HEK293 (cell line): ENCODE measurements around the gene NELFB.

ENCODE experiments used
- CTCF ChIA-PET: fragments of 350-600 bp; formaldehyde crosslinking; extraction: SDS; loops from one replicate; lab custom pipeline; 2021; ENCODE audit warnings: antibody characterized with exemption; lab: Yijun Ruan, JAX
- POLR2A ChIA-PET: fragments of 300-600 bp; formaldehyde crosslinking; extraction: SDS; loops from one replicate; lab custom pipeline; 2020; ENCODE audit warnings: antibody characterized with exemption, inconsistent platforms; lab: Yijun Ruan, JAX
- H3K27ac ChIP-seq: fragments of 200-500 bp; sonication (Bioruptor generic); 2 replicates; pipeline ENCODE4 v1.5.1; 2014; ENCODE audit warnings: low read depth, low read length, control low read depth, inconsistent platforms; ENCODE audit errors: extremely low read depth
- H3K36me3 ChIP-seq, 2 experiments: fragments of 200-500 bp in 1 of 2; sonication (Bioruptor generic) in 1 of 2; 1 replicate in 1 of 2; 2 replicates in 1 of 2; pipeline ENCODE4 v1.5.1; 2014 to 2017; ENCODE audit warnings: inconsistent platforms in 2 of 2, low read length in 2 of 2; ENCODE audit not compliant: control insufficient read depth in 2 of 2, insufficient read depth in 1 of 2
- H3K4me1 ChIP-seq: fragments of 200-500 bp; sonication (Bioruptor generic); 2 replicates; pipeline ENCODE4 v1.5.1; 2014; ENCODE audit warnings: mild to moderate bottlenecking, low read length, inconsistent platforms; ENCODE audit not compliant: control insufficient read depth, insufficient read depth
- H3K4me3 ChIP-seq: 2 replicates; pipeline ENCODE4 v1.5.1; 2011; ENCODE audit warnings: low read depth, mild to moderate bottlenecking, control low read depth, low read length, moderate library complexity
- H3K9me3 ChIP-seq: fragments of 200-500 bp; sonication (Bioruptor generic); 2 replicates; pipeline ENCODE4 v1.5.1; 2014; ENCODE audit warnings: low read depth, low read length, inconsistent platforms; ENCODE audit not compliant: control insufficient read depth, insufficient read depth
- BCL11A ChIP-seq: fragments of 450-650 bp; formaldehyde crosslinking; IDR thresholded peaks from 2 replicates; pipeline ENCODE4 v1.5.1; 2016; ENCODE audit warnings: low read depth, missing biosample characterization, missing genetic modification characterization
- BCL11B ChIP-seq: fragments of 450-650 bp; formaldehyde crosslinking; IDR thresholded peaks from 2 replicates; pipeline ENCODE4 v1.5.1; 2016; ENCODE audit warnings: low read depth, missing biosample characterization, missing genetic modification characterization
- GLIS2 ChIP-seq: fragments of 450-650 bp; formaldehyde crosslinking; IDR thresholded peaks from 2 replicates; pipeline ENCODE4 v1.5.1; 2016; ENCODE audit warnings: missing biosample characterization, missing genetic modification characterization
- SETDB1 ChIP-seq: IDR thresholded peaks from one replicate; pipeline ENCODE4 v1.6.1; 2017; ENCODE audit warnings: mild to moderate bottlenecking, low read length, moderate library complexity, mixed read lengths; ENCODE audit not compliant: insufficient read length
- ZIC2 ChIP-seq: fragments of 450-650 bp; formaldehyde crosslinking; IDR thresholded peaks from 2 replicates; pipeline ENCODE4 v1.5.1; 2016; ENCODE audit warnings: missing biosample characterization, missing genetic modification characterization
- ZNF157 ChIP-seq: fragments of 450-650 bp; formaldehyde crosslinking; IDR thresholded peaks from 2 replicates; pipeline ENCODE4 v1.5.1; 2016; ENCODE audit warnings: missing biosample characterization, missing genetic modification characterization
- ZNF48 ChIP-seq: fragments of 450-650 bp; formaldehyde crosslinking; IDR thresholded peaks from 2 replicates; pipeline ENCODE4 v1.5.1; 2016; ENCODE audit warnings: missing biosample characterization, missing genetic modification characterization
- ZNF548 ChIP-seq: fragments of 450-650 bp; formaldehyde crosslinking; IDR thresholded peaks from 2 replicates; pipeline ENCODE4 v1.5.1; 2016; ENCODE audit warnings: missing biosample characterization, missing genetic modification characterization
- ZNF645 ChIP-seq: fragments of 450-650 bp; formaldehyde crosslinking; IDR thresholded peaks from 2 replicates; pipeline ENCODE4; 2016; ENCODE audit warnings: missing biosample characterization, missing genetic modification characterization
- ZNF776 ChIP-seq: fragments of 450-650 bp; formaldehyde crosslinking; IDR thresholded peaks from 2 replicates; pipeline ENCODE4 v1.5.0; 2017; ENCODE audit warnings: missing biosample characterization, missing genetic modification characterization, borderline replicate concordance
- TF ChIP-seq, protein P1 (sequence below): fragments of 450-650 bp; formaldehyde crosslinking; IDR thresholded peaks from 2 replicates; pipeline ENCODE4 v1.5.1; 2016; ENCODE audit warnings: missing biosample characterization, missing genetic modification characterization

The NELFB gene

DNA sequence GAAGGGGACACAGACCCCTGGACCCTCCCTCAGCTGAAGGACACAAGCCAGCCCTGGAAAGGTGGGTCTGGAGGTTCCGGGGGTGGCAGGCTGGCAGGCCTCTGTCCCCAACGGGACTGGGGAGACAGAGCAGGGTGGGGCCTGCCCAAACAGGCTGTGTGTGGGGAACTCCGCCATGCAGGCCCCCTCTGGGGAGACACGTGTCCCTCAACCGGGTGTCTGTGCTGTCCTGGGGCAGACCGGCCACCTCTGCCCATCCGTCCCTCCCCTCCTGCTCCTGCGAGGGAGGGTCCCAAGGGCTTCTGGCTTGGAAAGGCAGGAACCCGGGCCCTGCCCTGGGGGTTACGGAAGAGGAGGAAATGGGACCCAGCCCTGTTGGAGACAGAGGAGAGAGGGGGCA lies 23.0 kb upstream of the NELFB start:
- Histone ChIP-seq H3K27ac (no peak overlapping the region), H3K36me3 (no peaks in the 10 kb centered on the region), H3K4me1 (no peaks in the 10 kb centered on the region; the same call in 1 of the 2 replicates), H3K9me3 (no peaks in the 10 kb centered on the region), H3K4me3 (no peak overlapping the region)
- POLR2A ChIA-PET, result interaction anchor here (0.6 kb wide), 2 partner anchors 13 to 107 kb away, joined by 3 to 6 read pairs; no protein-coding TSS in a partner anchor
- 0 out of 2 replicates have a peak, but pooled peaks have one; percentile 9 for TF ChIP-seq GLIS2
- TF ChIP-seq ZNF548 (tag by site-specific recombination), result no peak
- TF ChIP-seq SETDB1, result no peak
- CTCF ChIA-PET, result no interaction called here

GRCh38 chr9:137232510-137232909 lies 22.6 kb upstream of the NELFB start:
- H3K9me3 ChIP-seq, result no peaks in the 10 kb centered on the region
- ChIA-PET POLR2A (interaction anchor here (0.6 kb wide), 2 partner anchors 13 to 107 kb away, joined by 3 to 6 read pairs; no protein-coding TSS in a partner anchor), CTCF (no interaction called here)
- TF ChIP-seq, protein P1, sequence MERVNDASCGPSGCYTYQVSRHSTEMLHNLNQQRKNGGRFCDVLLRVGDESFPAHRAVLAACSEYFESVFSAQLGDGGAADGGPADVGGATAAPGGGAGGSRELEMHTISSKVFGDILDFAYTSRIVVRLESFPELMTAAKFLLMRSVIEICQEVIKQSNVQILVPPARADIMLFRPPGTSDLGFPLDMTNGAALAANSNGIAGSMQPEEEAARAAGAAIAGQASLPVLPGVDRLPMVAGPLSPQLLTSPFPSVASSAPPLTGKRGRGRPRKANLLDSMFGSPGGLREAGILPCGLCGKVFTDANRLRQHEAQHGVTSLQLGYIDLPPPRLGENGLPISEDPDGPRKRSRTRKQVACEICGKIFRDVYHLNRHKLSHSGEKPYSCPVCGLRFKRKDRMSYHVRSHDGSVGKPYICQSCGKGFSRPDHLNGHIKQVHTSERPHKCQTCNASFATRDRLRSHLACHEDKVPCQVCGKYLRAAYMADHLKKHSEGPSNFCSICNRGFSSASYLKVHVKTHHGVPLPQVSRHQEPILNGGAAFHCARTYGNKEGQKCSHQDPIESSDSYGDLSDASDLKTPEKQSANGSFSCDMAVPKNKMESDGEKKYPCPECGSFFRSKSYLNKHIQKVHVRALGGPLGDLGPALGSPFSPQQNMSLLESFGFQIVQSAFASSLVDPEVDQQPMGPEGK (tag by site-specific recombination), result no peak
- 0 out of 2 replicates have a peak, but pooled peaks have one; percentile 14 for TF ChIP-seq BCL11B (tag by site-specific recombination)
- no peak overlapping the region for H3K27ac ChIP-seq
- no peak overlapping the region for H3K4me3 ChIP-seq
- H3K36me3 ChIP-seq, result no peaks in the 10 kb centered on the region
- peaks cover 3% of the 10 kb centered on the region; the same call in 1 of the 2 replicates for H3K4me1 ChIP-seq

DNA sequence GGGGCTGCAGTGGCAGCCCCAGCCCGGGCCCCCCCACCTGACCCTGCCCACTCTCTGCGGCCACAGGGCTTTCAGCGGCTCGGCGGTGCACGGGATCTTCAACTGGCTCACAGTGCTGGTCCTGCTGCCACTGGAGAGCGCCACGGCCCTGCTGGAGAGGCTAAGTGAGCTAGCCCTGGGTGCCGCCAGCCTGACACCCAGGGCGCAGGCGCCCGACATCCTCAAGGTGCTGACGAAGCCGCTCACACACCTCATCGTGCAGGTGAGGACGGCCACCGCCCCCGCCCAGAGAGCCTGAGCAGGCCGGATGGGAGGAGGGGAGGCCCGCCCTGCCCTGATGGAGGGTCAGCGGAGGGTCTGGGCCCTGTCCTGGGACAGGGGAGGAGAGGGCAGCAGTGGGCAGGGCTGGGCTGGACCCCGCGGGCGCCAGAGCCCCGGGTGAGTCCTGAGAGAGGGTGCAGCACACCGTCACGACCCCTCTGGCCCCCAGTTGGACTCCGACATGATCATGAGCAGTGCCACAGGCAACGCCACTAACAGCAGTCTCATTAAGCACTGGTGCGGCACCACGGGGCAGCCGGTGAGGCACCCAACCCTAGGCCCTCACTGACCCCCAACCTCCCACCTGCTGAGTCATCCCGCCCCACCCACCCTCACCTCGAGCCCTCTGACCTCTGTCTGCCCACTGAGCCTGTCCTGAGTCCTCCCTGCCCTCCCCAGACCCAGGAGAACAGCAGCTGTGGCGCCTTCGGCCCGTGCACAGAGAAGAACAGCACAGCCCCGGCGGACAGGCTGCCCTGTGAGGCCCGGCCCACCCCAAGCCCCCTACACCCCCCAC lies 21.8 kb upstream of the NELFB start:
- H3K9me3 ChIP-seq, result no peaks in the 10 kb centered on the region
- H3K36me3 ChIP-seq, result peaks cover 0 to under 1% of the 10 kb centered on the region in 2 experiments; a peak in 1 of 3 replicates
- peaks cover 3% of the 10 kb centered on the region; the same call in 1 of the 2 replicates for H3K4me1 ChIP-seq
- TF ChIP-seq ZNF776 (tag by site-specific recombination) (no peak), BCL11A (0 out of 2 replicates have a peak, but pooled peaks have one; percentile 31), ZNF48 (tag by site-specific recombination) (no peak), BCL11B (tag by site-specific recombination) (peak; percentile 68; the same call in 1 of the 2 replicates), ZNF157 (tag by site-specific recombination) (peak; percentile 88), ZIC2 (no peak), ZNF645 (tag by site-specific recombination) (no peak)
- TF ChIP-seq, protein P1 (tag by site-specific recombination), result no peak
- H3K4me3 ChIP-seq, result no peak overlapping the region
- POLR2A ChIA-PET, result interaction anchor here (0.8 kb wide), 1 partner anchor 10 kb away, joined by 3 read pairs; no protein-coding TSS in a partner anchor
- CTCF ChIA-PET, result interaction anchor here (0.6 to 1.2 kb wide), 4 partner anchors 18 to 35 kb away, joined by 3 to 4 read pairs (median 3); partner anchors contain the start of genes STPG3 and TPRN
- H3K27ac ChIP-seq, result no peak overlapping the region
